ENCODE results near the gene LDHA. TPM values are rescaled to one million over a fixed set of nuclear protein-coding genes. Genes with fewer than 3 reads are reported as not detected.
A peak's percentile ranks its signal among the peaks of the same experiment; 100 is the strongest.

LDHA gene
- total RNA-seq, 1 experiment from 2014 or later = 715 TPM

- CTCF ChIA-PET = no interaction called here
- POLR2A ChIA-PET (ENCODE audit: low non-redundant PET) = no interaction called here
- intact Hi-C loops (cut with micrococcal nuclease; ENCODE audit: unreplicated experiment) = no loop called here
- TF ChIP-seq CTCF (conservative IDR thresholded peaks at IDR 0.05; ENCODE audit: low read depth, low read length) (no peak), EZH2 (IDR thresholded peaks at IDR 0.05; ENCODE audit: borderline replicate concordance, low read depth, low read length, poor library complexity, severe bottlenecking) (no peak)
- Histone ChIP-seq H3K9me3 (ENCODE audit: low read depth, low read length, poor library complexity, severe bottlenecking) (no peaks in the 10 kb centered on the region), H3K4me3 (ENCODE audit: low read depth, low read length, poor library complexity, severe bottlenecking) (no peak overlapping the region), H3K27me3 (replicated peaks; ENCODE audit: insufficient read depth, low read depth, low read length, poor library complexity) (no peaks in the 10 kb centered on the region), H3K27ac (ENCODE audit: low read depth, low read length, poor library complexity, severe bottlenecking) (no peak overlapping the region), H3K36me3 (ENCODE audit: insufficient read depth, low read length, poor library complexity, severe bottlenecking) (peaks cover 14% of the 10 kb centered on the region), H3K4me1 (ENCODE audit: insufficient read depth, low read length, poor library complexity, severe bottlenecking) (peaks cover 21% of the 10 kb centered on the region)
- no TSS peak for BruUV-seq (replicated peaks)
- no peak for DNase-seq (ENCODE audit: low spot score)
Measured at GRCh38 chr11:18364495-18365073, 29.8 kb upstream of the LDHA start.

DNA sequence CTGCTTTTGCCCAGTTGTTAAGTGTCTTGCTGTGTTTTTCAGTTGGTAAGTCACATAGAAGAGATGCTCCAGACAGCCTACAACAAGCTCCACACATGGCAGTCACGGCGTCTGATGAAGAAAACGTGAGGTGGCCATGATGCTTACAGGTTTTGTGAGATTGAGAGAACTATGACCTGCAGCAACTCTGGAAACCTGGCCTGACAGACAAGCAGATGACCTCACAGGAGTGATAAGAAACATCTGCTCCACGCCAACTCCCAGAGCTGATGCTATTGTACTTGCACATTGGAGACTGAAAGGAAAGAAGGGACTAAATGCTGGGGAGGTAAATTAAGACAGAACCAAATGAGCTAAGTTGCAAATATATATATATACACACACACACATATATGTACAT lies 28.6 kb upstream of the LDHA start:
- H3K9me3 ChIP-seq (ENCODE audit: low read depth, low read length, poor library complexity, severe bottlenecking) = no peaks in the 10 kb centered on the region
- TF ChIP-seq EZH2 (IDR thresholded peaks at IDR 0.05; ENCODE audit: borderline replicate concordance, low read depth, low read length, poor library complexity, severe bottlenecking) (no peak), CTCF (conservative IDR thresholded peaks at IDR 0.05; ENCODE audit: low read depth, low read length) (no peak)
- peak; percentile 31 for DNase-seq (ENCODE audit: low spot score)
- peak overlapping the region; percentile 73 for H3K27ac ChIP-seq (ENCODE audit: low read depth, low read length, poor library complexity, severe bottlenecking)
- no TSS peak for BruUV-seq (replicated peaks)
- no peaks in the 10 kb centered on the region for H3K27me3 ChIP-seq (replicated peaks; ENCODE audit: insufficient read depth, low read depth, low read length, poor library complexity)
- peaks cover 14% of the 10 kb centered on the region for H3K36me3 ChIP-seq (ENCODE audit: insufficient read depth, low read length, poor library complexity, severe bottlenecking)
- ChIA-PET CTCF (no interaction called here), POLR2A (ENCODE audit: low non-redundant PET) (no interaction called here)
- H3K4me3 ChIP-seq (ENCODE audit: low read depth, low read length, poor library complexity, severe bottlenecking) = no peak overlapping the region
- intact Hi-C loops (cut with micrococcal nuclease; ENCODE audit: unreplicated experiment) = no loop called here
- H3K4me1 ChIP-seq (ENCODE audit: insufficient read depth, low read length, poor library complexity, severe bottlenecking) = peaks cover 21% of the 10 kb centered on the region

GRCh38 chr11:18366286-18366685 lies 28.1 kb upstream of the LDHA start:
- POLR2A ChIA-PET (ENCODE audit: low non-redundant PET) = no interaction called here
- intact Hi-C loops (cut with micrococcal nuclease; ENCODE audit: unreplicated experiment) = no loop called here
- peaks cover 14% of the 10 kb centered on the region for H3K36me3 ChIP-seq (ENCODE audit: insufficient read depth, low read length, poor library complexity, severe bottlenecking)
- H3K4me3 ChIP-seq (ENCODE audit: low read depth, low read length, poor library complexity, severe bottlenecking) = no peak overlapping the region
- peaks cover 21% of the 10 kb centered on the region for H3K4me1 ChIP-seq (ENCODE audit: insufficient read depth, low read length, poor library complexity, severe bottlenecking)
- no peaks in the 10 kb centered on the region for H3K27me3 ChIP-seq (replicated peaks; ENCODE audit: insufficient read depth, low read depth, low read length, poor library complexity)
- peak overlapping the region; percentile 73 for H3K27ac ChIP-seq (ENCODE audit: low read depth, low read length, poor library complexity, severe bottlenecking)
- TSS peak; percentile 21 for BruUV-seq (replicated peaks)
- DNase-seq (ENCODE audit: low spot score) = peak; percentile 67
- no peaks in the 10 kb centered on the region for H3K9me3 ChIP-seq (ENCODE audit: low read depth, low read length, poor library complexity, severe bottlenecking)
- TF ChIP-seq CTCF (conservative IDR thresholded peaks at IDR 0.05; ENCODE audit: low read depth, low read length) (no peak), EZH2 (IDR thresholded peaks at IDR 0.05; ENCODE audit: borderline replicate concordance, low read depth, low read length, poor library complexity, severe bottlenecking) (no peak)
- CTCF ChIA-PET = no interaction called here
